Ammon's horn (tissue), 1 donor: Measurements from ENCODE around the gene PSMB7.

ENCODE experiments used
- DNase-seq: peaks from one replicate; pipeline ENCODE4 v3.0.0-alpha.2; 2016; ENCODE audit warnings: low spot score

PSMB7 gene

DNA sequence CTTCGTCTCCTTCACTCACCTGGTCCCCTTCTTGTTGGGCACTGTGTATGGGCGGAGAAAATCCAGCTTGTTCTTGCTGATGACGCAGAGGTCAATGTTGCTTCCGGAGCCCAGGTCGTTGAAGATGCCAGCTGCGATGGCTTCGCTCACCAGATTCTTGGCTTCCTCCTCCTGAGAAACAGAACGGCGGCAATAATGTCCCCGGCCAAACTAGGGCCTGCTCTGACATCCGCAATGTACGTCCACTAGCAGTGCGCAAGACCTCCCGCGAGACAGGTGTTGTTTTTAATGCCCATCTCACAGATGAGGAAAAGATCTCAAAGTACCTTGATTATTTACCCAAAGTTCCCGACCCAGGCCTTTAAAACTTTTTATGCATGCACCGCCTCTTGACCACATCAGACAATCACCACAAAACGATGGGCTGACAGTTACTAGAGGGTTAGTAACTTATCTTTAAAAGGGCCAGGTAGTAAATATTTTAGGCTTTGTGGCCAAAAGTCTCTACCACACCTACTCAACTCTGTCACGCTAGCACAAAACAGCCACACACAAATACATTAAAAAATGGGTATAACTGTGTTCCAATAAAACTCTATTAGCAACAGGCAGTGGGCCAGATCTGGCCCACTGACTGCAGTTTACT lies 58.4 kb downstream of the PSMB7 start:
- DNase-seq = no peak

DNA sequence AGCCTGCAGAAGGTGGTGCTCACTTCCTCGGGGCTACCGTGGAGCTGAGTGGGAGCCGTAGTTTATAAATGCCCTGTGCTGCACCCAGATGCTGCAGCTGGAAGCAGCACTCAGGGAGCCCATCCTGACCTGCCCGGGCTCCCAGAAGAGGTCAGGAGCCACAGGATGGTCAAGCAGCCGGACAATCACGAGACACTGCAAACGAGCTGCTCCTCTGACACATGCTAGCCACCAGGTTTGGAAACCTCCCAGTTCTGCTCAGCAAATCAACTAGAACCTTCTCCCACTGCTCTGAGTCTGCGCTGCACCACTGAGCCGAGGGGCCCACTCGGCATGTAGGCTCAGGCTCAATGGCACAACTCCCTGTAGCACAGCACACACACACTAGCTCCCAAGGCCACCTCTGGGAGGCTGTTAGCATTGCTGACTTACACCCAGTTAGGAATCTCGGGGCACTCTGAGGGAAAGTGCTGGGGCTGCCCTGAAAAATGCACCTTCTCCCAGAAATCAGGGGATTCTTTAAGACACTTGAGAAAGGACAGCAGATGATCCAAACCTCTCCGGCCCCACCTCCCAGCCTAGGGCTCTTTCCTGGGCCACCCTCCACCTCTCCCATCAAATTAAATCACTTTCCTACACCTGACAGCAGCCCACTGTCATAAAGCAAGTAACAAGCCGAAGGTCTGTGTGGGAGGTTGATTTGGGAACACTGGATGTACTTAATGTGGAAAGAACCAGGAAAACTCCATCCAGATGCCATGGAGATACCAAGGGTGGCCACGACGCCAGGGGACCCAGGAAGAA lies 59.1 kb downstream of the PSMB7 start:
- no peak for DNase-seq

DNA sequence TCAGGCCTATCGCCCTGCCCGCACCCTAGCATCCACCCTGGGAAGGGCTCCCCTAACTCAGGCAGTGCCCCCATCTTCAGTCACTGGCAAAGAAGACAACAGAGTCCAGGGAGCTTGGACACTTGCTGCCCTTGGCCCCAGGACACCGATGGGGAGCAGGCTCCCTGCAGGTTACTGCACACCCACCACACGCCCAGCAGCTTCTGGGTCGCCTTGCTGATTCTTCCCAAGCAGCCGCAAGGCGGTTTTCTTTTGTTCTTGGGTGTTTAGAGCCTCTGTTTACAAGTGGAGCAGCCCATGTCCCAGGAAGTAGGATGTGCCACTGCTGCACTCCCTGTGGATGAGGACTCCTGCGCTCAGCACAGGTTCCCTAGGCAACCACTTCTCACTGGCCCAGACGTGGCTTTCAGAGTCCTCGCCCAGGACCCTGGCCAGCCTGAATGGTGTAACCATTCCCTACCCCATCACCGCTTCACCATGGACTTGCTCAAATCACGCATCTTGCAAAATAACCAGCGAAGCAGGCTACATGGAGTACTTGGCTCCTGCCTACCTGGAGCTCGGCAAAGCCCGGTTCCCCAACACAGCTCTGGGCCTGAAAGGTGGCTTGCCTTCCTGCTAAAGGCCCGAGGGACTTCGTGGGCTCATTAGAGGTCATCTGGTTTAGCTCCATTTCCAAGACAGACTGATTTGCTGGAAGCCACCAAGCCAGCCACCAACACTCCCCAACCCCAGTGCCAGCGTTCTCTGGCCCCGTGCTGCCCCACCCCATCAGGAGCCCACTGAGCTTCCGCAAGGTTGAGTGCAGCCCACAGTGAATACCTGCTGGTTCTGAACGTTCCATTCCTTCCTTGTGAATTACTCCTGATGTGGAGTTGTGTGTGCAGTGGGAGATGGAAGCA lies 60.0 kb downstream of the PSMB7 start:
- DNase-seq = peak; percentile 47

DNA sequence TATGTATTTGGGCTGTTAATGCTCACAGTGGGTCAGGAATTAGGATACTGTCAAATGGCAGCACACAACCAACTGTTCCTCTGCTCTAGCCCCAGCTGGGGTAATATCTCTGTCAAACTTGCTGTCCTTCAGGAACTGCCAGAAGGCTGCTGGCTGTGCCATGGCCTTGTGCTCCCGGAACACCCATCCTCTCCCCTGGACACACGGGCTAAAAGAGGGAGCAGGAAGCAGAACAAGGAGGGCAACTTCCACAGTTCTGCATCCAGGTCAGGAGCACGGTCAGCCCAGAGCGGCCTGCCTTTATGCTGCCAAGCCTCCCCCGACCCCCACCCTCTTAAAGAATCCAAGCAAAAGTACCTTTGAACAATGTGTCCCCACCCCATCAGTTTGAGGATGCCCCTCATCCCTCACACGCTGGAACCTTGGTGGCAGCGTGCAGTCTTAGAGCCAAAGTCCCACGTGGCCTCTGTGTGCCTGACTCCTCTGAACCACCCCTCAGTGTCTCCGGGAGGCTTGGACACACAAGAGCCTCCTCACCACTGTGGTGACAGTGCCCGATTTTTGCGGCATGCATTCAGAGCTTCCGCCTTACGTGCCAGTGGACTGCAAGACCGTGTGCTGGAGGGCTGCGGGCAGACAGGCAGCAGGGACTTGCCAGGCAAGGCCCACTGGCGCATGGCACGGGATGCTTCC lies 60.8 kb downstream of the PSMB7 start:
- no peak for DNase-seq

DNA sequence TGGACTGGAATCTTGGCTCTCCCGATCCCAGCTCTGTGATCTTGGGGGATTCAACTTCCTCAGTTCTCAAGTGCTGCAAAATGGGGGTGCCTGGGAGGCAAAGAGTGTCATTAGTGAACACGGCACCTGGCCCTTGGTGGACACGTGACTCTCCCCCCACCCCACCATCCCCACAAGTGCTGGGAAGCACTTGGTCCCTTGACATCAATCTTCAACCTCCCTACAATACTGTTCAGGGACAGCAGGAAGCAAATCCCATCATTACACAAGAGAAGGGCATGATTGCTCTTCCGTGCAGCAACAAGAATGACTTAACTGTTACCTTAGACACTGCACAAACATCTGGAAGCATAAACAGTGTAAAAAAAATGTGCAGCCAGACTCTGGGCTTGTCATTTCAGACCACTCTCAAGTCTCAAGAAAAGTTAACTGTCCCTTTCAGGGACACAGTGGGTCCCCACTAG lies 61.4 kb downstream of the PSMB7 start:
- DNase-seq = no peak

DNA sequence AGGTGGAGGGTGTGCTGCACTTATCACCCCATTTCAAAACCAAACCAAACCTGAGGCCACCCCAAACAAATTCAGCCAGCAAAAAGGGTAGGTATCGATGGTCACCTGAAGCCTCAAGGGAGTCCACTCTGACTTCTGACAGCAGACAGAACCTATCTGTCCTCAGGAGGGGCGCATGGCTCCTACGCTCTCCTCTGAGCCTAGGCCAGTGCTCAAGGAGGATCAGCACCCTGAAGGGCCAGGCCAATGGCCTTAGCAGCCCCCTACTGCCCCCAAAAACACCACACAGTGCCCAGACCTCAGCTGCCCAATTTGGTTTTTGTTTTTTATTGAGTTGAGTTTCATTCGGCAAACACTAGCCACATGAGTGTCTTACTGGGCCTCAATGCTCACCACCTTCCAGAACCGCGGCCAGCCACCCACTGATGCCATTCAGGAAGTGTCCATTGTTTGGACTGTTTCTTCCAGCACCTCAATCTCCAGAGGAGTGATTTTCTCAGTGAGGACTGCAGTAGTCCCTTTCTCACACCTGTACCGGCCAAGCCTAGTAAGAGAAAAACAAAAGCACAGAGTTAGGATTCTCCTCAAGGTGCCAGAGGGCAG lies 62.0 kb downstream of the PSMB7 start:
- DNase-seq = no peak

DNA sequence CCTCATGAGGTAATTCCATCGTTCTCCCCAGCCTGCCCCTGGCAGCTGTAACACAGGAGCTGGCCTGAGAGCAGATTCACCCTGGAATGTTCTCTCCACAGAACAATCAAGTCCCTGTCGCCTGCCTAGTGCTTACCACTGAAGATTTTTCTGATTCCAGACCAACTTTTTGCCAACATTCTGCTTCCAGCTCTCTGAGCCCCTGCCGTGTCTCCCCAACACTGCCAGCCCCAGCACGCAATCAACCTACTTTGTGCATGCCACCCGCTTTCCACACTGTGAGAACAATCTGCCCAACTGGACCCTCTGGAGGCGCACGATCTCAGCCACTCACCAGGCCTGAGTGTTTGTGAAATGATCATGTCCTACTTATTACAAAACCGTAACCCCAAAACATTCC lies 62.6 kb downstream of the PSMB7 start:
- peak; percentile 46 for DNase-seq

DNA sequence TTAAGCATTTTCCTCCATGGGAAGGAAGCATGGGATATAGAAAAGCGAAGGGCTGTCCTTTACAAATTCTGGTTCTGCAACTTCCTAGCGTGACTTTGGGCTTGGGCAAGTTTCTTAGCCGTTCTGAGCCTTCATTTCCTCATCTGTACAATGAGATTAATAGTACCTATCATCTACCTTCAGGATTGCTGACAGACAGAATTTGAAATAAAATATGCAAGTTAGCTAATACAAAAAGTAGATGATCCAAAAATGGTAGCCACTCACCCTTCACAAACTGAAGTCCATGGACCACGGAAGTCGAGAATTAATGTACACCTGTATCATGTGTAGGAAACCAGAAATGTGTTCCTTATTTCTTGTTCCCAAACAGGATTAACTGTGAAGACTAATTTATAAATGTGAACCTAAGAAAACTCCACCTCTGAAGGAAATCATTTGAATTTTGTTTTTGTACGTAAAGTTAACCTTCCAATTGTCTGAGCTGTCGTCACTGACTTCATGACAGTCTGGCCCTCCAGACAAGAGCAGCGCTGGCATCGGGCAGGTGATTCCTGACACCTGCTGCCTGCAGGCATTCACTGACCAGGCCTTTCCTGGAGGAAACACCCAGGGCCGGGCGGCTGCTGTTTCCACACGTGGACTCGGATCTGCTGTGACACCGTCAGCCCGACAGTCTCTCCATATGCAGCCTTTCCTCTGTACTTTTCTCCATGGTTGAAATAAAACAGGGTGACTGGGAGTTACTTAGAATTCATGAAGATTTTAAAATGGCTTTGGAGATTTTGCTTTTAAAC lies 63.4 kb downstream of the PSMB7 start:
- DNase-seq = no peak

DNA sequence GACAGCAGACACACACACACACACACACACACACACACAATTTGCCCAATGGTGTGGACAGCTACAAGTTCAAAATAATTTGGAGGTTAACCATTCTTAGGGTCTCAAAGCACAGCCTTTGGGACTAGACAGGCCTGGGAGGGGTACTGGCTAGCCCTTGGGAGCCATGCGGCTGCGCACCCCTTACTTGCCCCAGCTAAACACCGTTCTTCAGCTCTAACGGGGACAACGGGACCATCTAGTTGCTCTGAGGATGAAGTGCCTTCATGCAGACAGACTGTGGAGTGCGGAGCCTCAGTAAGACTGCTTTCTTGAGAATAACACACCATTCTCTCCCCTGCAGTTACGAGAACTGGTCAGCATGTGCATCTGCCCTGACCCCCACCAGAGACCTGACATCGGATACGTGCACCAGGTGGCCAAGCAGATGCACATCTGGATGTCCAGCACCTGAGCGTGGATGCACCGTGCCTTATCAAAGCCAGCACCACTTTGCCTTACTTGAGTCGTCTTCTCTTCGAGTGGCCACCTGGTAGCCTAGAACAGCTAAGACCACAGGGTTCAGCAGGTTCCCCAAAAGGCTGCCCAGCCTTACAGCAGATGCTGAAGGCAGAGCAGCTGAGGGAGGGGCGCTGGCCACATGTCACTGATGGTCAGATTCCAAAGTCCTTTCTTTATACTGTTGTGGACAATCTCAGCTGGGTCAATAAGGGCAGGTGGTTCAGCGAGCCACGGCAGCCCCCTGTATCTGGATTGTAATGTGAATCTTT lies 64.6 kb downstream of the PSMB7 start:
- no peak for DNase-seq

DNA sequence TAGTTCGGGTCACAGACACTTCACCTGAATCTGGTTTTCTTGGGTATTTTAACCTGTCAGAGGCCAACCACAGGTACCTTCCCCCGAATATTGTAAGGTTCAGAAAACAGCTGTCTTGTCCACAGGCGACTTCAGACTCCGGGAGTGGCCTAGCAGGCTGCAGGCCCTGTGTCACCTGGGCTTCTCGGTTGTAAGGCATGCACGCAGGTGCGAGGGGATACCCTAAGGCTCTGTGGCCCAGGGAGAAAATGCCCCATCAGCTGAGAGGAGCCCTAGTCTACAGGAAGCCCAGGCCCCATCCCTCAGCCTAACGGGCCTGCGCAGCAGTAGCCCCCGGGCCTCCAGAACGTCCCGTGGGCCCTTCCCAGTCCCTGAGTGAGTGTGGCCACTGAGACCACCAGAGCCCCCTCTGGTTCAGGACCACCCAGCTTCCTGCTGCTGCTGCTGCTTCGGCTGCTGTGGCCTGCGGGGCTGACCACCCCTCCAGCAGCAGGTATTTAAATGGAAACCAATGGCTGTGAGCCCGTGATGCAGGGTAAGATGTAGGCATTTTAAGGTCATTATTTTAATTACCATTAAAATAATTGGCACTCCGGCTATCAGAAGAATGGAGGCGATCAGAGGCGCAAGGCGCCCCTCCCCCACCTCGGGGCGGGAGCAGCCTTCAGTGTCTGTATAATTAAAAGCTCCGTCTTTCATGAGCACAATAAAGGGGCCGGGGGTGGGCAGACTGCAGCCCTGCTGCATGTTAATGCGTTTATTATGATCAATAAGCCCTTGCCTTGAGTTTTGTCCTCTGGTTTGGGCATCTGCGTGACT lies 65.4 kb downstream of the PSMB7 start:
- DNase-seq = no peak

DNA sequence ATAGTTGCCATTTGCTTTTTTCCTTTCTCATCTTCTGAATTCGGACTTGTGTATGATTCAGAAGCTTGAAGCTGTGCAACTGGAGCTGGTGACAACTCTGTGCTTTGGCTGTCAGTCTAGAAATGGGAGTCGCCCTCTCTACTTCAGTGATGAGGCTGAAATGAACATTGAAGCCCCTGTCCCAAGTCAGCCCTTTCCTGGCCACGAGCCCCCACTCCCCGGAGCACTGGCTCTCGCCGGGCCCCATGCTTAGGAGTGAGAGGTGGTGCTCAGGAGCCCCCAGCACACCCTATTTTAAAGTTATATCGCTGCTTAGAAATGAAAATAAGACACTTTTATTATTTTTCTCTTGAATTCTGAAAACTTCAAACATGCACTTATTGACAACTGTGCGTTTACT lies 66.0 kb downstream of the PSMB7 start:
- no peak for DNase-seq

DNA sequence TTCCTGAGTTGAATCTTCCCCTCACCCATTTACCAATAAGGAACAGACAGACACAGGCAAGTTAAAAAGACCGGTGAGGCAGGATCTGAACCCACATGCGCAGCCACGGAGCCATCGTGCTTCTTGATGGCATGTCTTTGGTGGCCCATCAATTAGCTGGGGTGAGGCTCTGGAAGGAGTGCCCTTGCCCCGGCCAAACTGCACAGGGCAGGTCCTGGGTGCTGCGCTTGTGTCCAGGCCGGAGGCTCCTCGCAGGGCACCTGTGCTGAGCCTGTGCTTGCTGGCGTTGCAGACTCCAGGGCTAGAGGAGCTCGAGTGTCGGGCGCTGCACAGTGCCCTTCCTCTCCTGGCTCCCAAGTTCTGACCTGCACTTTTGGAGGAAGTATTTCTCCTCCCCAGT lies 66.4 kb downstream of the PSMB7 start:
- DNase-seq = no peak

DNA sequence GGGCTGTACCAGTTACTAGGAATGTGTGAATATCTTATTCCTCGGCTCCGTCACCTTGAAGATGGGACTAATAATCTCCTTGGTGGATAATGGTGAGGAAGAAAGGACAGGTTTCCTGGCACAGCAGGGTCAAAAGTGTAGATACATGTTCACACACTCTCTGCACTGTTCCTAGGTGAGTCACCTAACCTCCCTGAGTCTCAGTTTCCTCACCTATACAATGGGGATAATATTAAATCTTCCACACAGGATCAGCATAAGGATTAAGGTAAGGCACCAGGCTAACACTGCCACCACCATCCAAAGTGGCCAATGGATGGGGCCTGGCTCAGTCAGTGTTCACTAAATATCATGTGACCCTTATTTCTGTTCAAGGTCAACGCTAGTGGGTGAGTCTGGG lies 66.9 kb downstream of the PSMB7 start:
- DNase-seq = no peak

DNA sequence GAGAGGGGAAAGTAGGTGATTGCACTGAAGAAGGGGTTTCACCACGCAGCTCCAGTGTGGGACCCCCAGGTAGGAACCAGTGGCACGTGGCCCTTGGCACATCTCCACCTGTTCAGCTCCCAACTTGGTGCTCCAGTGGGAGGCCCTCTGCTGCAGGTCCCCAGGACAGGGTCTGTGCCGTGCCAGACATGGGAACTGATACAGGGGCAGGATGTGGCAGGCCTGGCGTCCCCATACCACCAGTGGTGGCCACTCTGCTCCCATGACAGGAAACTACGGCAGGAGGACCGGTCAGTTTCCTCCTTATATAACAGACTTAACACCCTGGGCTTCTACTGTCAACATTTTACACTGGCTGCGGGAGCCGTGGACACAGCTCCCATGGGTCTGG lies 67.3 kb downstream of the PSMB7 start:
- no peak for DNase-seq

DNA sequence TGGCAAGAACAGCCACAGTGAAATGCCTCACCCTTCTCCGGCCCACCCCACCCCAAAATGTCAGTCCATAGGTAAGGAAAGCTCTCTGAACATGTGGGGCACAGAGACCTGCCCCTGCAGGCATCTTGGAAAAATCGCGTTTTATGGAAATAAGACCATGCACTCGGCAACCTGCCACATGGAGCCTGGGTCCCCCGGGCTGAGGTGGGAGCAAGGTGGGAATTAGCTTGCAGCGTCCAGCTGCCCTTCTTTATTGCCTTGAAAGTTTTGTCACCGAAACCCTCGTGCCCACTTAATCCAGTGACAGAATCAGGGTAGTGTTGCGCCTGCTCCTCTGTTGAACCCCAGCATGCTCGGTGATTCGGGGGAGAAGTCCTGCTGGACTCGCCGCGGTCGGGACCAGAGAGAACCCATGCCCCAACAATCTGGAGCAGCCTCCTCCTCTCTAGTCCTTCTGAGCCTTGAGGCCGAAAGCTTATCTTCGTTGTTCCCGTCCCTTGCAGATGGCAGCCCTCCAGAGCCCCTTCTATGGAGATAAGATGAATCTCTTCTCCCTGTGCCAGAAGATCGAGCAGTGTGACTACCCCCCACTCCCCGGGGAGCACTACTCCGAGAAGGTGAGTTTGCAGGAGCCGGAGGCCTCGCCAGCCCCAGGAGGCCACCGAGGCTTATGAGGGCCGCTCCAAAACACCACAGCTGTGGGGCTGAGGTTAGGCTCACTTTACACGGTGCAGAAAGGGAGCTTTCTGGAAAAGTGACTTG lies 67.9 kb downstream of the PSMB7 start:
- no peak for DNase-seq

DNA sequence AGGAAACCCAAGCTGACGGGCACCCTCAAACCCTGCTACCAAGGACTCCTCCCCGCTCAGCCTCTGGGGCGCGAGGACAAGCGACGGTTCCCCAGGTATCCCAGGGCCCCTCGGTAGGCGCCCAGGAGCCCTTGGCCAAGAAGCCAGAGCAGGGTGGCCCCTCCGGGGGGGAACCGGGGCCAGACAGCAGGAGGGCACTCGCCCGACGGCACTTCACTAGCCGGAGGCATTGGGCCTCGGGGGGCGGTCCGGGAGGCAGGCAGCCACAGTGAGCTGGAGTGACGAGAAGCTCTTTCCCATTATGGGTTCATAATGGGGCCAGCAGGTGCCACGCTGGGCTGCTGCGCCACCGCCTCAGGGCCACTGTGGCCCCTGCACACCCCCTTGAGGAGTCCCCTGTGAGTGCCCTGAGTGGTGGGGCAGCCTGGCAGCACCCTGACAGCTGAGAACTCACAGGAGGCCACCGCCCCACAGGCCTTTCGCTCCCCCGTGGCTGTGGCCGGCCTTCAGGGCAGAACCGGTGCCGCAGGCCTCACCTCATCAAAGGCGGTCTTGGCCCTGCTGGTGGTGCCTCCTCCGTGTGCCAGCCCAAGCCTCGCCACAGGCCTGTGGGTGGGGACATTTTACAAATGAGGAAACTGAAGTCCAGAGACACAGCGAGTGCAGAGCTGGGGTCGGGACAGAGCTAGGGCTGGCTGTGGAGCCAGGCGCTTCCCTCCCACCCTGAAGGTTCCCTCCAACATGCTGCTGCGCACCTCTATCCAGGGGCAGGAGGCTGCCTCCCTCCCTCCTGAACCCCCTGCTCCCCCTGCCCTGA lies 68.7 kb downstream of the PSMB7 start:
- DNase-seq = no peak

DNA sequence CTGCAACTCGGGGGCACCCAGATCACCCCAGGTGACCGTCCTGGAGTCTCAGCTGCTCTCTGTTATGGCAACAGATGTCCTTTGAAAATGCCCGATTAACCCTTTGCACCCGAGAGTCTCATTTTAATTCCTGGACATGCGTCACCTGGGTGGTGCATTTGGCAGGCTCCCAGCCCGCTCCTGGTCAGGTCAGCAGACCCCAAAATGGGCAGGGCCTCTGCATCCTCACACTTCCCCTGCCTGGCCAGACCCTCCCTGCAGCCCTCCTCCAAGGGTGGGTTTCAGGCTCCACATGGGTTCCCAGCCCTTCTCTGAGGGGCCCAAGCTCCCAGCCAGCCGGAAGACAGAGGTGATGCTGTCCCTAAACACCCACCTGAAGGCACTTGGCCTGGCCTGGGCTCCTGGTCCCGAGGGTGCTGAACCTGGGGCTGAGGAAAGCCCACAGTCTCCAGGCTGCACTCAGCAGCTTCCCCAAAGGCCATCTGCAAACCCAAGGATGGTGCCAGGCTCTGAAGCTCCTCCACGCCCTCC lies 69.4 kb downstream of the PSMB7 start:
- DNase-seq = no peak
